Activated naive CD4-positive, alpha-beta T cell treated with anti-CD3 and anti-CD28 coated beads, Interleukin-2, amount 50 U/mL, for 16 hours (primary cell): ENCODE data around the gene THADA.
"Not testable (repeated sequence)": the region's sequence is repeated elsewhere in the genome, so short reads cannot be mapped to it uniquely, and the experiment has no call there.

Experiments
- DNase-seq: peaks from one replicate; pipeline ENCODE4 v3.0.0-alpha.2; 2020

Gene THADA

GRCh38 chr2:43595603-43596412 lies at the start of gene THADA:
THADA (minus strand) TSS chr2:43596038; CDS start chr2:43592392, 3,646 bp downstream.
- DNase-seq: peak; percentile 96

GRCh38 chr2:43643680-43644079 lies 47.8 kb upstream of the THADA start:
- DNase-seq: no peak

GRCh38 chr2:43642363-43642762 lies 46.5 kb upstream of the THADA start:
- no peak for DNase-seq

- peak; percentile 90 for DNase-seq
These were observed 41.4 kb upstream of the THADA start, which contains the start of gene PLEKHH2 for GRCh38 chr2:43637030-43637803. PLEKHH2 (plus strand) TSS chr2:43637260; CDS start chr2:43644674, 7,414 bp downstream.

GRCh38 chr2:43636621-43637020 lies 40.8 kb upstream of the THADA start:
- peak; percentile 32 for DNase-seq

- DNase-seq: not testable (repeated sequence)
These were observed 40.3 kb upstream of the THADA start for GRCh38 chr2:43636153-43636552.

- no peak for DNase-seq
These were observed 38.9 kb upstream of the THADA start for GRCh38 chr2:43634604-43635306.

GRCh38 chr2:43631618-43632317 lies 35.9 kb upstream of the THADA start:
- no peak for DNase-seq

- no peak for DNase-seq
These were observed 27.2 kb upstream of the THADA start for GRCh38 chr2:43622931-43623451.

- no peak for DNase-seq
These were observed 23.7 kb upstream of the THADA start for GRCh38 chr2:43619511-43619910.

- no peak for DNase-seq
These were observed 21.3 kb upstream of the THADA start for GRCh38 chr2:43616967-43617680.

GRCh38 chr2:43612944-43613343 lies 17.1 kb upstream of the THADA start:
- no peak for DNase-seq

GRCh38 chr2:43611987-43612894 lies 16.4 kb upstream of the THADA start:
- peak; percentile 72 for DNase-seq

- DNase-seq: no peak
These were observed 14.5 kb upstream of the THADA start for GRCh38 chr2:43610361-43610760.

- DNase-seq: peak; percentile 14
These were observed 13.6 kb upstream of the THADA start for GRCh38 chr2:43609290-43609918.

- DNase-seq: no peak
These were observed 10.0 kb upstream of the THADA start for GRCh38 chr2:43605851-43606250.

- peak; percentile 25 for DNase-seq
These were observed 9.3 kb upstream of the THADA start for GRCh38 chr2:43605079-43605655.

GRCh38 chr2:43604674-43605073 lies 8.8 kb upstream of the THADA start:
- DNase-seq: no peak

- not testable (repeated sequence) for DNase-seq
These were observed 4.8 kb upstream of the THADA start for GRCh38 chr2:43600596-43600995.

- no peak for DNase-seq
These were observed 963 bp downstream of the THADA start for GRCh38 chr2:43594875-43595274.
